Colonic mucosa (tissue), 4 donors: ENCODE results near the gene EMC9. TPM values are rescaled to one million over a fixed set of nuclear protein-coding genes. Genes with fewer than 3 reads are reported as not detected.

Source experiments
- DNase-seq: peaks from one replicate; pipeline ENCODE4 v3.0.0-alpha.2; 2020
- H3K27ac ChIP-seq: fragments of 200-600 bp; one replicate; pipeline ENCODE4 v1.8.0; 2021
- H3K27me3 ChIP-seq: fragments of 200-600 bp; one replicate; pipeline ENCODE4 v1.8.0; 2021
- H3K36me3 ChIP-seq: fragments of 200-600 bp; one replicate; pipeline ENCODE4 v1.8.0; 2021
- H3K4me1 ChIP-seq: fragments of 200-600 bp; one replicate; pipeline ENCODE4 v1.8.0; 2021; ENCODE audit warnings: mild to moderate bottlenecking
- H3K4me3 ChIP-seq: fragments of 200-600 bp; one replicate; pipeline ENCODE4 v1.8.0; 2021
- H3K9ac ChIP-seq, 2 donors: one replicate each; pipeline ENCODE4 v1.7.0; 2013; ENCODE audit warnings: control low read depth in 2 of 2, low read depth in 2 of 2, low read length in 2 of 2
- H3K9me3 ChIP-seq: fragments of 200-600 bp; one replicate; pipeline ENCODE4 v1.8.0; 2021
- CTCF ChIP-seq: fragments of 200-600 bp; IDR thresholded peaks from one replicate; pipeline ENCODE4 v1.8.0; 2022; ENCODE audit warnings: antibody characterized with exemption, mild to moderate bottlenecking
- intact Hi-C: fragments of 100-400 bp; cut with DNase I; formaldehyde crosslinking; loops from one replicate; pipeline ENCODE4 v1.14.1; 2022
- total RNA-seq, 2 donors: library from RNA; stranded (reverse); fragmentation: NEBNext Ultra II Directional in 1 of 2; extraction: Animal tissue kit (Norgen Biotek cat#: 25700) in 1 of 2; gene quantifications; one replicate each; pipeline ENCODE4 v1.2.1, GENCODE V29; 2021
- donor health status: healthy.
- donor health status: DM: no; HTN: no; CAD: no.
- donor health status: DM: no; HTN: no; CAD: no.

EMC9 gene
- total RNA-seq, 2 donors from 2014 or later = 21.1 to 49.6 TPM

- no peak for TF ChIP-seq CTCF
- no peak overlapping the region for H3K9ac ChIP-seq
- no peak overlapping the region for H3K4me3 ChIP-seq
- no peaks in the 10 kb centered on the region for H3K4me1 ChIP-seq
- no peaks in the 10 kb centered on the region for H3K9me3 ChIP-seq
- H3K27ac ChIP-seq = no peak overlapping the region
- intact Hi-C loops = no loop called here
- no peaks in the 10 kb centered on the region for H3K36me3 ChIP-seq
- H3K27me3 ChIP-seq = no peaks in the 10 kb centered on the region
- DNase-seq = no peak
Observed at GRCh38 chr14:24130717-24131548, 10.5 kb downstream of the EMC9 start.

- Histone ChIP-seq H3K4me3 (no peak within 1 kb of the TSS), H3K9ac (no peak within 1 kb of the TSS), H3K27me3 (no peaks in the 10 kb centered on the region), H3K4me1 (no peaks in the 10 kb centered on the region), H3K27ac (no peak within 1 kb of the TSS), H3K36me3 (no peaks in the 10 kb centered on the region), H3K9me3 (no peaks in the 10 kb centered on the region)
- intact Hi-C loops = no loop called here
- DNase-seq = no peak
- TF ChIP-seq CTCF = no peak
Observed at GRCh38 chr14:24130380-24130716, 11.0 kb downstream of the EMC9 start, which contains the start of gene FITM1. Gene FITM1, plus strand, starts transcription at chr14:24130659. Its CDS starts 905 bp downstream, at chr14:24131564.

GRCh38 chr14:24129410-24129998 is 11.9 kb downstream of the EMC9 start:
- DNase-seq = no peak
- no peak overlapping the region for H3K9ac ChIP-seq
- no peaks in the 10 kb centered on the region for H3K9me3 ChIP-seq
- H3K4me3 ChIP-seq = no peak overlapping the region
- H3K27ac ChIP-seq = no peak overlapping the region
- intact Hi-C loops = no loop called here
- no peaks in the 10 kb centered on the region for H3K36me3 ChIP-seq
- no peaks in the 10 kb centered on the region for H3K27me3 ChIP-seq
- TF ChIP-seq CTCF = no peak
- H3K4me1 ChIP-seq = no peaks in the 10 kb centered on the region

GRCh38 chr14:24127673-24128072 is 13.7 kb downstream of the EMC9 start:
- Histone ChIP-seq H3K27me3 (no peaks in the 10 kb centered on the region), H3K4me3 (no peak overlapping the region), H3K9ac (no peak overlapping the region), H3K9me3 (no peaks in the 10 kb centered on the region), H3K27ac (no peak overlapping the region), H3K36me3 (no peaks in the 10 kb centered on the region), H3K4me1 (no peaks in the 10 kb centered on the region)
- intact Hi-C loops = no loop called here
- DNase-seq = no peak
- TF ChIP-seq CTCF = no peak

GRCh38 chr14:24126939-24127338 is 14.5 kb downstream of the EMC9 start:
- H3K27ac ChIP-seq = no peak overlapping the region
- TF ChIP-seq CTCF = no peak
- H3K4me1 ChIP-seq = no peaks in the 10 kb centered on the region
- no peaks in the 10 kb centered on the region for H3K36me3 ChIP-seq
- no peak overlapping the region for H3K4me3 ChIP-seq
- no peak overlapping the region for H3K9ac ChIP-seq
- no peak for DNase-seq
- intact Hi-C loops = no loop called here
- no peaks in the 10 kb centered on the region for H3K9me3 ChIP-seq
- H3K27me3 ChIP-seq = no peaks in the 10 kb centered on the region
